Activated CD8-positive, alpha-beta memory T cell treated with anti-CD3 and anti-CD28 coated beads for 48 hours (primary cell): ENCODE results near the gene SMIM5.
"Not testable (repeated sequence)": the region's sequence is repeated elsewhere in the genome, so short reads cannot be mapped to it uniquely, and the experiment has no call there.

Source experiments
- DNase-seq, 3 experiments: peaks; one replicate each; pipeline ENCODE4 v3.0.0-alpha.2; 2020; ENCODE audit warnings: low read depth in 2 of 3, low spot score in 2 of 3

The SMIM5 gene

GRCh38 chr17:75624714-75625345 lies 8.4 kb upstream of the SMIM5 start:
- DNase-seq, result no peak

GRCh38 chr17:75625813-75626486 lies 7.3 kb upstream of the SMIM5 start:
- no peak for DNase-seq

GRCh38 chr17:75626496-75627038 lies 6.7 kb upstream of the SMIM5 start:
- DNase-seq, result no peak

- no peak for DNase-seq
These were observed 6.1 kb upstream of the SMIM5 start for GRCh38 chr17:75627094-75627493.

- DNase-seq, result no peak
These were observed 4.8 kb upstream of the SMIM5 start for GRCh38 chr17:75628425-75628824.

GRCh38 chr17:75629157-75629556 lies 4.1 kb upstream of the SMIM5 start:
- no peak for DNase-seq

GRCh38 chr17:75630071-75630917 lies 2.9 kb upstream of the SMIM5 start:
- DNase-seq, result no peak

GRCh38 chr17:75631353-75631752 lies 1.9 kb upstream of the SMIM5 start:
- DNase-seq, result no peak

- DNase-seq, result no peak
These were observed 806 bp upstream of the SMIM5 start for GRCh38 chr17:75632428-75632827.

GRCh38 chr17:75633486-75634375 lies 497 bp downstream of the SMIM5 start:
- no peak for DNase-seq

GRCh38 chr17:75634376-75634740 lies 1.1 kb downstream of the SMIM5 start:
- DNase-seq, result no peak

- no peak for DNase-seq
These were observed 1.7 kb downstream of the SMIM5 start for GRCh38 chr17:75634754-75635609.

- DNase-seq, result no peak
These were observed 2.5 kb downstream of the SMIM5 start for GRCh38 chr17:75635610-75636202.

GRCh38 chr17:75636381-75637142 lies 3.3 kb downstream of the SMIM5 start:
- DNase-seq, result no peak

- no peak for DNase-seq
These were observed 3.9 kb downstream of the SMIM5 start for GRCh38 chr17:75637143-75637538.

GRCh38 chr17:75637551-75637950 lies 4.3 kb downstream of the SMIM5 start:
- no peak for DNase-seq

- DNase-seq, result not testable (repeated sequence)
These were observed 4.8 kb downstream of the SMIM5 start for GRCh38 chr17:75638039-75638438.

GRCh38 chr17:75638893-75639292 lies 5.7 kb downstream of the SMIM5 start:
- no peak for DNase-seq

GRCh38 chr17:75639327-75639726 lies 6.1 kb downstream of the SMIM5 start:
- DNase-seq, result no peak
